ENCODE data around the gene TBC1D5.

- TF ChIP-seq POLR2A (IDR thresholded peaks at IDR 0.05) (no peak), POLR2AphosphoS5 (IDR thresholded peaks at IDR 0.05) (no peak)
- TF ChIP-seq, protein P1, sequence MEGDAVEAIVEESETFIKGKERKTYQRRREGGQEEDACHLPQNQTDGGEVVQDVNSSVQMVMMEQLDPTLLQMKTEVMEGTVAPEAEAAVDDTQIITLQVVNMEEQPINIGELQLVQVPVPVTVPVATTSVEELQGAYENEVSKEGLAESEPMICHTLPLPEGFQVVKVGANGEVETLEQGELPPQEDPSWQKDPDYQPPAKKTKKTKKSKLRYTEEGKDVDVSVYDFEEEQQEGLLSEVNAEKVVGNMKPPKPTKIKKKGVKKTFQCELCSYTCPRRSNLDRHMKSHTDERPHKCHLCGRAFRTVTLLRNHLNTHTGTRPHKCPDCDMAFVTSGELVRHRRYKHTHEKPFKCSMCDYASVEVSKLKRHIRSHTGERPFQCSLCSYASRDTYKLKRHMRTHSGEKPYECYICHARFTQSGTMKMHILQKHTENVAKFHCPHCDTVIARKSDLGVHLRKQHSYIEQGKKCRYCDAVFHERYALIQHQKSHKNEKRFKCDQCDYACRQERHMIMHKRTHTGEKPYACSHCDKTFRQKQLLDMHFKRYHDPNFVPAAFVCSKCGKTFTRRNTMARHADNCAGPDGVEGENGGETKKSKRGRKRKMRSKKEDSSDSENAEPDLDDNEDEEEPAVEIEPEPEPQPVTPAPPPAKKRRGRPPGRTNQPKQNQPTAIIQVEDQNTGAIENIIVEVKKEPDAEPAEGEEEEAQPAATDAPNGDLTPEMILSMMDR (IDR thresholded peaks at IDR 0.05), result no peak
Measured at GRCh38 chr3:17292556-17292955, 449.9 kb downstream of the TBC1D5 start.

All from breast epithelium (tissue), 3 donors.